GM21717 (cell line): ENCODE data around the gene SLC49A3.
"Not testable (repeated sequence)": the region's sequence is repeated elsewhere in the genome, so short reads cannot be mapped to it uniquely, and the experiment has no call there.

ENCODE experiments used
- ATAC-seq: cut with Tn5 transposase; IDR thresholded peaks from one replicate; pipeline ENCODE4 v1.9.1; 2021; ENCODE audit warnings: mild to moderate bottlenecking, moderate library complexity; ENCODE audit not compliant: unreplicated experiment

SLC49A3 gene

DNA sequence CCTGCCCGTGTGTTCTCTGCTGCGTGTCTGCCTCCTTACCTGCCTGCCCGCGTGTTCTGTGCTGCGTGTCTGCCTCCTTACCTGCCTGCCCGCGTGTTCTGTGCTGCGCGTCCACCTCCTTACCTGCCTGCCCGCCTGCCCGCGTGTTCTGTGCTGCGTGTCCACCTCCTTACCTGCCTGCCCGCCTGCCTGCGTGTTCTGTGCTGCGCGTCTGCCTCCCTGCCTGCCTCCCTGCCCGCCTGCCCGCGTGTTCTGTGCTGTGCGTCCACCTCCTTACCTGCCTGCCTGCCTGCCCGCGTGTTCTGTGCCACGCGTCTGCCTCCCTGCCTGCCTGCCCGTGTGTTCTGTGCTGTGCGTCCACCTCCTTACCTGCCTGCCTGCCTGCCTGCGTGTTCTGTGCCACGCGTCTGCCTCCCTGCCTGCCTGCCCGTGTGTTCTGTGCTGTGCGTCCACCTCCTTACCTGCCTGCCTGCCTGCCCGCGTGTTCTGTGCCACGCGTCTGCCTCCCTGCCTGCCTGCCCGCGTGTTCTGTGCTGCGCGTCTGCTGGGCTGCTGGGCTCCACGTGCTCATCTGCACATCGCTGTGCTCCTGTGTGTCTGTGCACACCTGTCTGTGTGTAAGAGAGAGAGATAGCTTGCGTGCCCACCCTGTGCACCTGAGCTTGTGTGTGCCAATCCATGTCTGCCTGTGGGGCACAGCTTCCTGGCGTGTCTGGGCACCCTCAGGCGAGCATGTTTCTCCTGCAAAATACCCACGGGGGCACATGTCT lies 53.7 kb downstream of the SLC49A3 start:
- not testable (repeated sequence) for ATAC-seq

DNA sequence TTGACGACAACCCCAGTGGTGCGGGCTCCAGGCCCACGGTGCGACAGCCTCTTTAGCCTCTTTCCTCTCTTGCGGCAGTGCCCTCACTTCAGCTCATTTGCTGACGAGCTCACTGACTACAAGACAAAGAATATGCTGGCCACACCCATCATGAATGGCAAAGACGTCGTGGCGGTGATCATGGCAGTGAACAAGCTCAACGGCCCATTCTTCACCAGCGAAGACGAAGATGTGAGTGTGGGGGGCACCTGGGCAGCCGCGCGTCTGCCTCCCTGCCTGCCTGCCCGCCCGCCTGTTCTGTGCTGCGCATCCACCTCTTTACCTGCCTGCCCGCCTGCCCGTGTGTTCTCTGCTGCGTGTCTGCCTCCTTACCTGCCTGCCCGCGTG lies 54.4 kb downstream of the SLC49A3 start:
- no peak for ATAC-seq

DNA sequence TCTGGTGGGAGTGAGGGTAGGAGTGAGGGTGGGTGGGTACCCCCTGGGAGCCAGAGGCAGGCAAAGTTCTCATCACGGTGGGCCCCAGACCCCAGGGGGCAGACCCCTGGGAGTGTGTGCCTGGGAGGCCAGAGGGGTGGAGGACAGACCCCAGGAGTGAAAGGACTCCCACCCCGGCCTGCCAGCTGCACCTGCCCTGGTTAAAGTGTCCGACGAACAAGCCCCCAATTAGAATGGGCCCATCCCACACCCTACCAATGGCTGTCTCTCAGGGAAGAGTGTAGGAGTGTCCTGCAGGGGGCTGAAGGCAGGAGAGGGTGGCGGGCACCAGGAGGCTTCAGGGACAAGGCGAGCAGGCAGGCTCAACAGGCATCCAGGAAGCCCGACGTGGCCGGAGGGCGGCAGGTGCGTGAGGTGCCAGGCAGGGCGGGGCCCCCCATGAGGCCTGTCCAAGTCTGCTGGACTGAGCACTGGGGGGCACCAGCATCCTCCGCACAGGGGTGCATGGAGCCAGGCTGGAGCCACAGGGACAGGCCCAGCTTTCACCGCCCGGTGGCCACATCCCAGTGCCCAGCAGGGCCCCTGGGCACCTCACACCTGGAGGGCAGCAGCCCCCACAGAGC lies 54.9 kb downstream of the SLC49A3 start:
- no peak for ATAC-seq

DNA sequence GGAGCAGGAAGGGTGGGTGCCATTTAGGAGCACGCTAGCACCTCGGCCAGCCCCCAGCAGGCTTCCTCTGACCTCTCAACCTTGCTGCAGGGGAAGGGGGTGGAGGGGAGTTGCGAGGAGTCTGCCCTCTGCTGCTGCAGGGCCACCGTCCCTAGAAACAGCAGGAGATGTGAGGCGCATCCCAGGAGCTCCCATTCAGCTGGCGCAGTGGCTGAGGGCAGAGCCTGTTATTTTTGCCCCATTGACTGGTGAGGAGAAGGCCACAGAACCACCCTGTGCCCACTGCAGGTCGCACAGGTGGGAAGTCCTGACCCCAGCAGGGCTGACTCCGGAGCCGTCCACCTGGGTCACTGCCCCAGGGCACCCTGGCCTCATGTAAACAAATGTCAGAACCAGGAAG lies 55.5 kb downstream of the SLC49A3 start:
- no peak for ATAC-seq

DNA sequence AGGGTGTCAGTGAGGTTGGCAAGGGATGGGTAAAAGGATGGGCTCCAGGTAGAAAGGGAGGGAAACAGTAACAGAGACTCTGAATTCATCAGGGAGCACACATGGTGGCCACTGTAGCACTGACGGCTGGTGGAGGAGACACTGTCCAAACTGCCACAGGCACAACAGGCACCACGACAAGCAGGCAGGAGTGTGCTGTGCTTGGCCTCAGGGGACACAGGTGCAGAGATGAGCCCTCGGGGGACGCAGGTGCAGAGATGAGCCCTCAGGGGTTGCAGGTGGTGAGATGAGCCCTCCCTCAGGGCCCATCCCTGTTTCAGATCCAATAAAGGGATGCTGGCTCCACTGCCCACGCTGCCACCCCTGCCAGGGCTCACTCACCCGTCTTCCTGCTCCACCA lies 56.0 kb downstream of the SLC49A3 start:
- ATAC-seq: no peak

DNA sequence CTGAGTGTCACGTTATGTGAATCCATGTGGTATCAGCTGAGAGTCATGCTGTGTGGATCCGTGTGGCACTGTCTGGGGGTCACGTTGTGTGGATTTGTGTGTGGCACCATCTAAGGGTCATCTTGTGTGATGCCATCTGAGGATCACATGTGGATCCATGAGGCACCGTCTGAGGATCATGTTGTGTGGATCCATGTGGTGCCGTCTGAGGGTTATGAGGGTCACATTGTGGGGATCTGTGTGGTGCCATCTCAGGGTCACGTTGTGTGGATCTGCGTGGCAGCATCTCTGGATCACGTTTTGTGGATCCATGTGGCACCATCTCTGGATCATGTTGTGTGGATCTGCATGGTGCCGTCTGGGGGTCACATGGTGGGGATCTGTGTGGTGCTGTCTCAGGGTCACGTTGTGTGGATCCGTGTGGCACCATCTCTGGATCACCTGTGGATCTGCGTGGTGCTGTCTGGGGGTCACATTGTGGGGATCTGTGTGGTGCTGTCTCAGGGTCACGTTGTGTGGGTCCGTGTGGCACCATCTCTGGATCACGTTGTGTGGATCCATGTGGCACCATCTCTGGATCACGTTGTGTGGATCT lies 56.7 kb downstream of the SLC49A3 start:
- ATAC-seq: no peak
